ENCODE measurements around the gene LMOD1. TPM values are rescaled to one million over a fixed set of nuclear protein-coding genes. Genes with fewer than 3 reads are reported as not detected.

The LMOD1 gene
- total RNA-seq, 2 donors from 2014 or later: 638 to 761 TPM

DNA sequence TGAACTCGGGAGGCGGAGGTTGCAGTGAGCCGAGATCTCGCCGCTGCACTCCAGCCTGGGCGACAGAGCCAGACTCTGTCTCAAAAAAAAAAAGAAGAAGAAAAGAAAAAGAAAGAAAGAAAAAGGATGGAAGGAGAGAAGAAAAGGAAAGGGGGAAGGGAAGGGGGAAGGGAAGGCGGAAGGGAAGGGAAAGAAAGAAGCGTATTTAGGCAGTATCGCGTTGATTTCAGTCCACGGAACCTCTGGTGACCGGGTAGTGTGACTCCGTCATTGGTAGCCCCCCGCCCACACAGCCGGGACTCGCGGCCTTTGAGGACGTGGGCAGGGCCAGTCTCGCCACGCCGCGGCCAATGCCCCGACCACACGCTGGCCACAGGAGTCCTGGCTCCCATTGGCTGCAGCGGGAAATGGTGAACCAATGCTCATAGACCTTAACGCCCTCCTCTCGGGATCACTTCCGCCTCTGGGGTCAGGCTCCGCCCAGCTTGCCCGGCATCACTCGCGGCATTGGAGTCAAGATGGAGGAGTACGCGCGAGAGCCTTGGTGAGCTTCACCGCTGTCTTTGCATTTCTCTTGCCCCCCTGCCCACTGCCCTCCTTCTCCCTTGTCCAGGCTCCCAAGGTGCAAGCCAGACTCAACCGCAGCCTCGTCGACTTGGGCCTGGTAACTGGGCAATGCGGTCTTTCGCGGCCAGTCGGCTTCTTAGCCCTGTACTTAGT lies 8.8 kb upstream of the LMOD1 start, which contains the start of gene TIMM17A:
Gene TIMM17A (plus strand): TSS at position 495 of the 720 bp plus-strand sequence. CDS start 24 bp downstream, at position 519.
- peaks cover 14 to 22% of the 10 kb centered on the region in 2 donors for H3K4me1 ChIP-seq (ENCODE audit: control insufficient read depth in 1 of 2, low read depth in 2 of 2)
- H3K27ac ChIP-seq: peak within 1 kb of the TSS; percentile 91 to 97
- H3K4me3 ChIP-seq: peak within 1 kb of the TSS; percentile 72
- TF ChIP-seq, protein P1, sequence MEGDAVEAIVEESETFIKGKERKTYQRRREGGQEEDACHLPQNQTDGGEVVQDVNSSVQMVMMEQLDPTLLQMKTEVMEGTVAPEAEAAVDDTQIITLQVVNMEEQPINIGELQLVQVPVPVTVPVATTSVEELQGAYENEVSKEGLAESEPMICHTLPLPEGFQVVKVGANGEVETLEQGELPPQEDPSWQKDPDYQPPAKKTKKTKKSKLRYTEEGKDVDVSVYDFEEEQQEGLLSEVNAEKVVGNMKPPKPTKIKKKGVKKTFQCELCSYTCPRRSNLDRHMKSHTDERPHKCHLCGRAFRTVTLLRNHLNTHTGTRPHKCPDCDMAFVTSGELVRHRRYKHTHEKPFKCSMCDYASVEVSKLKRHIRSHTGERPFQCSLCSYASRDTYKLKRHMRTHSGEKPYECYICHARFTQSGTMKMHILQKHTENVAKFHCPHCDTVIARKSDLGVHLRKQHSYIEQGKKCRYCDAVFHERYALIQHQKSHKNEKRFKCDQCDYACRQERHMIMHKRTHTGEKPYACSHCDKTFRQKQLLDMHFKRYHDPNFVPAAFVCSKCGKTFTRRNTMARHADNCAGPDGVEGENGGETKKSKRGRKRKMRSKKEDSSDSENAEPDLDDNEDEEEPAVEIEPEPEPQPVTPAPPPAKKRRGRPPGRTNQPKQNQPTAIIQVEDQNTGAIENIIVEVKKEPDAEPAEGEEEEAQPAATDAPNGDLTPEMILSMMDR (IDR thresholded peaks at IDR 0.05): no peak
- no peaks in the 10 kb centered on the region for H3K27me3 ChIP-seq (replicated peaks; ENCODE audit: insufficient read depth)
- DNase-seq (ENCODE audit: low spot score): peak; percentile 92
- peaks cover 14% of the 10 kb centered on the region for H3K36me3 ChIP-seq
- ATAC-seq (ENCODE audit: insufficient number of reproducible peaks, low FRiP score, low read depth): peak; percentile 94
- no peaks in the 10 kb centered on the region for H3K9me3 ChIP-seq

DNA sequence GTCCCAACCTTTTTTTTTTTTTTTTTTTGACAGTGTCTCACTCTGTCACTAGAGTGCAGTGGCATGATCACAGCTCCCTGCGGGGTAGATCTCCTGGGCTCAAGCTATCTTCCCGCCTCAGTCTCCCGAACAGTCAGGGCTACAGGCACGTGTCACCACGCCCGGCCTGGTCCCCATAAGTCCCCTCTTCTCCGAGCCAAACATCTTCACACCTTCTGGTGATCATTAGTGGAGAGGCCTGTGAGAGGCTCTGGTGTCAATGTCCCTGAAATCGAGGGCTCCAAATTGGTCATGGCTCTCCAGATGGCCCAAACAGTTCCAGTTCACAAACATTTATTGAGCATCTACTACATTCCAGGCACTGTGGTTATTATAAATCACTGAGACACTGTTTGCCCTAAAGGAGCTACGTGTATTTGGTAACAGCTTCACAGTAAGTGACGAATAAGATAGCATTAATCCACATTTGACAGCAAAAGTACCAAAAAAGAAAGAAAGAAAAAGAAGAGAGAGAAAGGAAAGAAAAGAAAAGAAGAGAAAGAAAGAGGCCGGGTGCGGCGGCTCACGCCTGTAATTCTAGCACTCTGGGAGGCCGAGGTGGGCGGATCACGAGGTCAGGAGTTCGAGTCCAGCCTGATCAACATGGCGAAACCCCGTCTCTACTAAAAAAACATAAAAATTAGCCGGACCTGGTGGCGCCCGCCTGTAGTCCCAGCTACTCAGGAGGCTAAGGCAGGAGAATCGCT lies 8.1 kb upstream of the LMOD1 start:
- ATAC-seq (ENCODE audit: insufficient number of reproducible peaks, low FRiP score, low read depth) (no peak), DNase-seq (ENCODE audit: low spot score) (no peak)
- Histone ChIP-seq H3K4me1 (ENCODE audit: control insufficient read depth in 1 of 2, low read depth in 2 of 2) (peaks cover 19 to 29% of the 10 kb centered on the region in 2 donors), H3K4me3 (peak overlapping the region; percentile 72), H3K27ac (peak overlapping the region; percentile 91 to 97), H3K36me3 (peaks cover 14% of the 10 kb centered on the region), H3K9me3 (no peaks in the 10 kb centered on the region), H3K27me3 (replicated peaks; ENCODE audit: insufficient read depth) (no peaks in the 10 kb centered on the region)
- TF ChIP-seq, protein P1 (IDR thresholded peaks at IDR 0.05): no peak

DNA sequence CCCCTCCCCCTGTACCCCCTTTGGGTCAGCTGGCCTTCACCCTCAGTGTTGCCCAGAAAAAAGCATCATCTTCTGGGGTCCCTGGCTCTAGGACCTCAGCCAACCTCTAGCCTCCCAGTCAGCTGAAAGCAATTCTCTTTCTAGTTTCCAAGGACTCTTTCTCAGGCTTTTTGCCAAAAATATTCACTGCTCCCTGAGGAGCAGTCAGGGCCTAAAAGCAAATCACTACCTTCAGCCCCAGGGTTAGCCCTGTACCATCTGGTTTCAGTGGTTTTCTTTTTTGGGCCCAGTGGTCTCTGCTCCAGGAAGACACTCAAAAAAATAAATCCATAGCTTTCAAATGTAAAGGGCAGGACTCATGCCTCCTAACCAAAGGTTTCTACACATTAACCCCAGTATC lies 3.1 kb upstream of the LMOD1 start:
- ATAC-seq (ENCODE audit: insufficient number of reproducible peaks, low FRiP score, low read depth) (no peak), DNase-seq (ENCODE audit: low spot score) (no peak)
- TF ChIP-seq, protein P1 (IDR thresholded peaks at IDR 0.05): no peak
- H3K4me1 ChIP-seq (ENCODE audit: control insufficient read depth in 1 of 2, low read depth in 2 of 2): peaks cover 11 to 29% of the 10 kb centered on the region in 2 donors
- H3K4me3 ChIP-seq: no peak overlapping the region
- peaks cover under 1% of the 10 kb centered on the region for H3K36me3 ChIP-seq
- no peaks in the 10 kb centered on the region for H3K27me3 ChIP-seq (replicated peaks; ENCODE audit: insufficient read depth)
- peak overlapping the region; percentile 76 to 78 for H3K27ac ChIP-seq
- H3K9me3 ChIP-seq: no peaks in the 10 kb centered on the region

DNA sequence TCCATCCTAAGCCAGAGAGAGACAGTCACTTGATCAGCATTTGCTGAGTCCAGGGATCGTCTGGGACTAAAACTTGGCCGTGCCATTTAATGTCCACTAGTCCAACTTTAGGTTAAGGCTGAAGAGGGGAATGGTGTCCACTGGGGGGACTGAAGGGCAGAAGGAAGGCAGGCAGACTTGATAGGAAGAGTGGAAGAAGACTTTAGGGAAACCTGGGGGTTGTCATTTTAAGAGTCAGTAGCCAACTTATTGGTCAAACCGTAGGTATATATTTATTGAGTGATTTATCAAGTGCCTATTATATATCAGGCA lies 1.3 kb upstream of the LMOD1 start:
- Histone ChIP-seq H3K36me3 (peaks cover 19% of the 10 kb centered on the region), H3K27ac (peak overlapping the region; percentile 98 to 100), H3K27me3 (replicated peaks; ENCODE audit: insufficient read depth) (no peaks in the 10 kb centered on the region), H3K9me3 (no peaks in the 10 kb centered on the region), H3K4me1 (ENCODE audit: control insufficient read depth in 1 of 2, low read depth in 2 of 2) (peaks cover 8 to 25% of the 10 kb centered on the region in 2 donors), H3K4me3 (peak overlapping the region; percentile 88)
- TF ChIP-seq, protein P1 (IDR thresholded peaks at IDR 0.05): no peak
- ATAC-seq (ENCODE audit: insufficient number of reproducible peaks, low FRiP score, low read depth): no peak
- DNase-seq (ENCODE audit: low spot score): no peak

DNA sequence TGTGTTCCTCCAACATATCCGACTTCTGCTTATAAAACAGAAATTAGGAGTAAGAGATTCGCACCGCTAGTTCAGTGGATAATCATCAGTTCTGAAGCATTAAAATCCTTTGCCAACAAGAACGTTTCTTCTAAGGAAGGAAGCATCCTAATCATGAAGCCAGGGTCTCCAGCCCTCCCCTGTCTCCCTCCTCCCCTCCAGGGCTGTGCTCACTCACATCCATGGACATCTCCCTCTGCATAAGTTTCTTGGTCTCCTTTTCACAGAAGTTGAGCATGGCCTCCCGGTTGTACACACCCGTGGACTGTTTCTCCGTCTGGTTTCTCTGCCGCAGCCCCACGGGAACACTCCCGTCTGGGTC lies 505 bp downstream of the LMOD1 start:
- Histone ChIP-seq H3K9me3 (no peaks in the 10 kb centered on the region), H3K36me3 (peaks cover 24% of the 10 kb centered on the region), H3K4me1 (ENCODE audit: control insufficient read depth in 1 of 2, low read depth in 2 of 2) (peaks cover 8 to 28% of the 10 kb centered on the region in 2 donors), H3K4me3 (peak overlapping the region; percentile 88), H3K27ac (peak overlapping the region; percentile 98 to 100), H3K27me3 (replicated peaks; ENCODE audit: insufficient read depth) (no peaks in the 10 kb centered on the region)
- TF ChIP-seq, protein P1 (IDR thresholded peaks at IDR 0.05): no peak
- DNase-seq (ENCODE audit: low spot score) (no peak), ATAC-seq (ENCODE audit: insufficient number of reproducible peaks, low FRiP score, low read depth) (no peak)

Data from thoracic aorta (tissue), 2 donors.